Endothelial cell of umbilical vein (primary cell): Measurements from ENCODE around the gene KIAA1755. TPM values are rescaled to one million over a fixed set of nuclear protein-coding genes. Genes with fewer than 3 reads are reported as not detected.

Source experiments
- BruUV-seq: library from RNA; stranded (reverse); fragments of 400-500 nt; replicated peaks from 2 replicates; lab custom pipeline; 2021; lab: Mats Ljungman, UMichigan
- CTCF ChIA-PET: fragments of 300-600, 350-600 bp; sonication (Branson Sonifier 250); formaldehyde crosslinking; loops from one replicate; lab custom pipeline; 2021; ENCODE audit warnings: antibody characterized with exemption, inconsistent platforms; lab: Charles Lee
- POLR2A ChIA-PET: fragments of 300-600, 350-600 bp; sonication (Branson Sonifier 250); formaldehyde crosslinking; loops from one replicate; lab custom pipeline; 2021; ENCODE audit warnings: antibody characterized with exemption, inconsistent platforms; lab: Charles Lee
- DNase-seq: peaks from one replicate; pipeline ENCODE4 v3.0.0-alpha.2; 2011; ENCODE audit warnings: low read depth, low spot score
- FAIRE-seq: peaks from 2 replicates; lab custom pipeline; 2011; peaks lifted over from hg19 to GRCh38; lab: Jason Lieb, UNC
- H2AFZ ChIP-seq: 2 replicates; pipeline ENCODE4 v1.6.0; 2012; ENCODE audit warnings: low read depth, low read length, control low read depth, inconsistent platforms
- H3K27ac ChIP-seq: 2 replicates; pipeline ENCODE4 v1.5.1; 2011; ENCODE audit warnings: low read depth, mild to moderate bottlenecking, control low read depth, low read length, moderate library complexity; ENCODE audit not compliant: insufficient read depth
- H3K27me3 ChIP-seq, 2 experiments: 2 replicates each; pipeline versions ENCODE4 v1.6.0 to v1.6.1; 2011; ENCODE audit warnings: low read length in 2 of 2, mixed read lengths in 1 of 2; ENCODE audit not compliant: control insufficient read depth in 2 of 2, insufficient read depth in 2 of 2
- H3K36me3 ChIP-seq, 2 experiments: 2 replicates in 1 of 2; 3 replicates in 1 of 2; pipeline ENCODE4 v1.5.1; 2011; ENCODE audit warnings: low read length in 2 of 2, mild to moderate bottlenecking in 1 of 2, moderate library complexity in 1 of 2; ENCODE audit not compliant: control insufficient read depth in 2 of 2, insufficient read depth in 2 of 2; ENCODE audit errors: extremely low read depth in 1 of 2
- H3K4me1 ChIP-seq: 3 replicates; pipeline ENCODE4 v1.5.1; 2011; ENCODE audit warnings: mild to moderate bottlenecking, low read length; ENCODE audit not compliant: control insufficient read depth, insufficient read depth; ENCODE audit errors: extremely low read depth
- H3K4me2 ChIP-seq: 2 replicates; pipeline ENCODE4 v1.6.1; 2011; ENCODE audit warnings: low read length, control low read depth, mixed read lengths; ENCODE audit not compliant: insufficient read depth
- H3K4me3 ChIP-seq, 3 experiments: fragments of 200-600 bp in 1 of 3; sonication (generic), shearing (Covaris generic) in 1 of 3; replicated peaks in 1 of 3; 2 replicates each; pipeline ENCODE4 v1.5.1; 2011 to 2016; ENCODE audit warnings: control low read depth in 3 of 3, low read length in 3 of 3, mild to moderate bottlenecking in 2 of 3, inconsistent platforms in 1 of 3, low read depth in 1 of 3, moderate library complexity in 1 of 3; ENCODE audit not compliant: insufficient read depth in 1 of 3
- H3K79me2 ChIP-seq: 2 replicates; pipeline ENCODE4 v1.6.0; 2012; ENCODE audit warnings: low read length, inconsistent platforms; ENCODE audit not compliant: control insufficient read depth, insufficient read depth
- H3K9ac ChIP-seq: replicated peaks from 2 replicates; pipeline ENCODE3; 2011; ENCODE audit warnings: low read length, control low read depth; ENCODE audit not compliant: insufficient read depth; ENCODE audit errors: extremely low read depth
- H3K9me1 ChIP-seq: replicated peaks from 3 replicates; pipeline ENCODE4 v1.6.0; 2011; ENCODE audit warnings: mild to moderate bottlenecking, low read length; ENCODE audit not compliant: control insufficient read depth, insufficient read depth; ENCODE audit errors: extremely low read depth
- H3K9me3 ChIP-seq: replicated peaks from 2 replicates; pipeline ENCODE4 v1.5.1; 2012; ENCODE audit warnings: low read length, inconsistent platforms; ENCODE audit not compliant: control insufficient read depth, insufficient read depth
- H4K20me1 ChIP-seq: replicated peaks from 2 replicates; pipeline ENCODE3; 2011; ENCODE audit warnings: mild to moderate bottlenecking, low read length; ENCODE audit not compliant: control insufficient read depth, insufficient read depth; ENCODE audit errors: extremely low read depth
- EZH2 ChIP-seq: IDR thresholded peaks from 2 replicates; pipeline ENCODE4 v1.6.1; 2012; ENCODE audit warnings: borderline replicate concordance, low read depth, mild to moderate bottlenecking, moderate library complexity, low read length, inconsistent platforms; ENCODE audit not compliant: severe bottlenecking
- FOS ChIP-seq: IDR thresholded peaks from 2 replicates; pipeline ENCODE4 v1.6.1; 2011; ENCODE audit warnings: mild to moderate bottlenecking, low read length, moderate library complexity, borderline replicate concordance; ENCODE audit not compliant: insufficient read depth
- GATA2 ChIP-seq: IDR thresholded peaks from 2 replicates; pipeline ENCODE4 v1.7.0; 2011; ENCODE audit warnings: low read depth, mild to moderate bottlenecking, moderate library complexity, mixed read lengths, low read length; ENCODE audit not compliant: insufficient read length, insufficient read depth
- JUN ChIP-seq: IDR thresholded peaks from 2 replicates; pipeline ENCODE4 v1.6.1; 2011; ENCODE audit warnings: borderline replicate concordance, low read depth; ENCODE audit not compliant: insufficient read length, insufficient read depth
- MYC ChIP-seq: IDR thresholded peaks from one replicate; pipeline ENCODE4 v1.6.1; 2011; ENCODE audit warnings: mild to moderate bottlenecking, low read depth, low read length
- POLR2A ChIP-seq: IDR thresholded peaks from 2 replicates; pipeline ENCODE4 v1.6.1; 2012; ENCODE audit warnings: low read depth, mild to moderate bottlenecking, control low read depth, low read length
- POLR2AphosphoS5 ChIP-seq: IDR thresholded peaks from 2 replicates; pipeline ENCODE4 v1.6.1; 2012; ENCODE audit warnings: low read depth, mild to moderate bottlenecking, control low read depth, low read length, moderate library complexity; ENCODE audit not compliant: insufficient read depth
- dilution Hi-C: fragments of 300-500 bp; cut with MboI; formaldehyde crosslinking; loops from one replicate; pipeline ENCODE4 v1.15.0; 2019; ENCODE audit warnings: low sequenced_read_pairs; ENCODE audit not compliant: extremely low pct_ligation_motif_present
- intact Hi-C: fragments of 100-400 bp; cut with micrococcal nuclease; formaldehyde crosslinking; loops from one replicate; pipeline ENCODE4 v1.10.0; 2022
- polyA plus RNA-seq, 4 experiments: library from polyadenylated mRNA; depleted of rRNA in 3 of 4; stranded (reverse) in 3 of 4; unstranded in 1 of 4; fragments of >200 nt; gene quantifications; 2 replicates each; pipeline versions ENCODE4 v1.2.1 to v1.2.3, GENCODE V29; 2011 to 2012; ENCODE audit warnings: missing spikeins in 1 of 4
- total RNA-seq: library from RNA; stranded (reverse); gene quantifications from 2 replicates; pipeline ENCODE4 v1.2.3, GENCODE V29; 2021
- TF ChIP-seq, protein P1 (sequence below): IDR thresholded peaks from 2 replicates; pipeline ENCODE4 v1.6.1; 2011; ENCODE audit not compliant: insufficient read depth, insufficient read length
- TF ChIP-seq, protein P2 (sequence below), 2 donors: IDR thresholded peaks; 1 replicate in 1 of 2; 2 replicates in 1 of 2; pipeline ENCODE4 v1.5.1; 2011; ENCODE audit warnings: low read length in 2 of 2, mild to moderate bottlenecking in 2 of 2, moderate library complexity in 2 of 2, control low read depth in 1 of 2, inconsistent platforms in 1 of 2, low read depth in 1 of 2; ENCODE audit not compliant: insufficient read depth in 1 of 2; ENCODE audit errors: extremely low read depth in 1 of 2

KIAA1755 gene
- total and polyA plus RNA-seq, 2 donors (not counting 3 experiments of a cell fraction or from before 2014, with no cell fraction given) = 0.36 to 0.51 TPM

DNA sequence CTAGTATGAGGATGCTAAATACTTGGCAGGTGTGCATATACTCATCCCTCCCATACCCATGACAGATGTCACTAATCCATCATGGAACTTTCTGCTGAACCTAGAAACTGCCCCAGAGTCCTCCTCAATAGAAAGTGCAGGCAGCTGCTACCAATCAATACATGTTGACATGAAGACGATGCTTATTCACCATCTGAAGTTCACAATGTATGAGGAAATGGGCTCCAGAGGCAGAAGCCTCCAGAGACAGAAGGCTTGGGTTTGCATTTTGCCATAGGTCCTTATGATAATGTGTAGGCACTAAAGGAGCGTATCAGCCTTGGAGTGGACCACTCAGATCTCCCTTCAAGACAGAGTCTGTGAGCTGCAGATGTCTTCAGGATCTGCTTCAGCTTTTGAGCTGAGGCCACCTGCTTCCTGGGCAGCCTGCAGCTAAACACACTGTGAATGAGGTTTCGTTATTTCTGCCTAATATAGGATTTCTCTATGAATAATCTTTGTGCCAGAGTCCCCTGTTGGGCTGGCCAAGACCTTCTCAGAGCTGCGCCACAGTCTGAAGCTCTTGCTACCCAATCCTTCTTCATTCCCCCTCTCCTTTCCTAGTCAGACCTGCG, 7.5 kb upstream of the KIAA1755 start:
- Histone ChIP-seq H3K79me2 (no peaks in the 10 kb centered on the region), H3K9me1 (no peaks in the 10 kb centered on the region), H3K27me3 (no peaks in the 10 kb centered on the region), H3K4me1 (peaks cover 25% of the 10 kb centered on the region), H3K4me2 (no peak overlapping the region), H2AFZ (no peak overlapping the region), H3K4me3 (no peak overlapping the region), H3K27ac (no peak overlapping the region), H3K9me3 (no peaks in the 10 kb centered on the region), H3K9ac (no peak overlapping the region), H3K36me3 (no peaks in the 10 kb centered on the region), H4K20me1 (no peaks in the 10 kb centered on the region)
- intact Hi-C loops = no loop called here
- DNase-seq (no peak), FAIRE-seq (no peak)
- ChIA-PET CTCF (interaction anchor here (1.4 kb wide), 1 partner anchor 54 kb away, joined by 4 read pairs; no protein-coding TSS in a partner anchor), POLR2A (no interaction called here)
- BruUV-seq = no TSS peak
- dilution Hi-C loops = no loop called here
- TF ChIP-seq JUN (no peak), MYC (no peak), GATA2 (no peak), FOS (no peak), POLR2AphosphoS5 (no peak), EZH2 (no peak), POLR2A (no peak)
- TF ChIP-seq, protein P1, sequence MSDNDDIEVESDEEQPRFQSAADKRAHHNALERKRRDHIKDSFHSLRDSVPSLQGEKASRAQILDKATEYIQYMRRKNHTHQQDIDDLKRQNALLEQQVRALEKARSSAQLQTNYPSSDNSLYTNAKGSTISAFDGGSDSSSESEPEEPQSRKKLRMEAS = no peak
- TF ChIP-seq, protein P2, sequence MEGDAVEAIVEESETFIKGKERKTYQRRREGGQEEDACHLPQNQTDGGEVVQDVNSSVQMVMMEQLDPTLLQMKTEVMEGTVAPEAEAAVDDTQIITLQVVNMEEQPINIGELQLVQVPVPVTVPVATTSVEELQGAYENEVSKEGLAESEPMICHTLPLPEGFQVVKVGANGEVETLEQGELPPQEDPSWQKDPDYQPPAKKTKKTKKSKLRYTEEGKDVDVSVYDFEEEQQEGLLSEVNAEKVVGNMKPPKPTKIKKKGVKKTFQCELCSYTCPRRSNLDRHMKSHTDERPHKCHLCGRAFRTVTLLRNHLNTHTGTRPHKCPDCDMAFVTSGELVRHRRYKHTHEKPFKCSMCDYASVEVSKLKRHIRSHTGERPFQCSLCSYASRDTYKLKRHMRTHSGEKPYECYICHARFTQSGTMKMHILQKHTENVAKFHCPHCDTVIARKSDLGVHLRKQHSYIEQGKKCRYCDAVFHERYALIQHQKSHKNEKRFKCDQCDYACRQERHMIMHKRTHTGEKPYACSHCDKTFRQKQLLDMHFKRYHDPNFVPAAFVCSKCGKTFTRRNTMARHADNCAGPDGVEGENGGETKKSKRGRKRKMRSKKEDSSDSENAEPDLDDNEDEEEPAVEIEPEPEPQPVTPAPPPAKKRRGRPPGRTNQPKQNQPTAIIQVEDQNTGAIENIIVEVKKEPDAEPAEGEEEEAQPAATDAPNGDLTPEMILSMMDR (IDR thresholded peaks at IDR 0.05; ENCODE audit: extremely low read depth in 1 of 2, insufficient read depth in 1 of 2, low read depth in 1 of 2, low read length in 2 of 2) = no peak
